Measurements from ENCODE around the gene ZNF816. TPM values are rescaled to one million over a fixed set of nuclear protein-coding genes. Genes with fewer than 3 reads are reported as not detected.

ZNF816 gene
- total RNA-seq, 1 experiment from 2014 or later: 15.3 TPM

DNA sequence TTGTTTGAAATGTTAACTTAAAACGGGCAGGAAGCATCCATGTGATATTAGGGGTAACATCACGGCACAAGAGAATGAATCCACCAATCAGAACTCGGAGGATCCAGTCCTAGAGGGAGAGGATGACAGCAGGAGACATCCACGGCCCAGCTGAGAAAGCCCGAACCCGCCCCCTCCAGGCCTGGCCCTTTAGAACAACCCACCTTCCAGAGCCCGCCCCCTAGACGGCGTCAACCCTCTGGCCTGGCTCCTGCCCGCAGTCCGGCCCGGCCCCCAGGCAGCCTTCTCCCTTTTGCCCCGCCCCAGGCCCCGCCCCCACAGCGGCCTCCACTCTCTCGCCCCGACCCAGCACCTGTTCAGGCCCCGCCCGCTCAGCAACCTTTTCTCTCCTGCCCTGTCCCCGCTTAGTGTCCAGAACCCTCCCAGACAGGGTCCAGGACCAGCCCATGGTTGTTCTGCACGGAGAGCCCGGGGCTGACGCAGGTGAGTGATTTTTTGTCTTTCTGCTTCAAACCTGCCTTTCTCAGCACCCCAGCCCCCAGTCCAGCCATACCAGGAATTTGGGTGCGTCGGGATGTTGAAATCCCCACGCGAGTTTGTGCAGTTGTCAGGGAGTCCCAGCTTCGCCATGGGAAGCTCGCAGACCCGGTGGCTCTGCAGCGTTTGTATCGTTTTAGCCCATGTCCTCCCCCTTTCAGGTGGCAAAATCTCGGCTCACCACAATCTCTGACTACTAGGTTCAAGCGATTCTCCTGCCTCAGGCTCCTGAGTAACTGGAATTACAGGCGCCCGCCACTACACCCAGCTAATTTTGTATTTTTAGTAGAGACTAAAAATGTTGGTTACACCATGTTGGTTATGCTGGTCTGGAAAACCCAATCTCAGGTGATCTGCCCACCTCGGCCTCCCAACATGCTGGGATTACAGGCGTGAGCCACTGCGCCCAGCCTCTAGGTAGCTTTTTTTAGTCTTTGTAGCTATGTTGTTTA is 16.1 kb downstream of the ZNF816 start:
- peaks cover 35% of the 10 kb centered on the region for H3K36me3 Mint-ChIP-seq
- POLR2A ChIA-PET: interaction anchor here (0.7 to 1.1 kb wide), 2 partner anchors 16 to 311 kb away, joined by 3 to 5 read pairs; partner anchors contain the start of gene ZNF816
- H3K27ac Mint-ChIP-seq: peak overlapping the region; percentile 98
- no peaks in the 10 kb centered on the region; the same call in 1 of the 2 replicates for H3K27me3 Mint-ChIP-seq (ENCODE audit: low read depth)
- DNase-seq (ENCODE audit: low spot score) (peak; percentile 99), ATAC-seq (peak; percentile 94)
- peaks cover 36% of the 10 kb centered on the region for H3K4me1 Mint-ChIP-seq
- CTCF ChIA-PET: interaction anchor here (0.5 to 1.4 kb wide), 10 partner anchors 16 to 420 kb away, joined by 3 to 5 read pairs (median 3); partner anchors contain the start of genes ZNF320, ZNF808 and ZNF816
- peaks cover 28% of the 10 kb centered on the region for H3K9me3 Mint-ChIP-seq
- H3K4me3 Mint-ChIP-seq: peak overlapping the region; percentile 83
- TF ChIP-seq, protein P1, sequence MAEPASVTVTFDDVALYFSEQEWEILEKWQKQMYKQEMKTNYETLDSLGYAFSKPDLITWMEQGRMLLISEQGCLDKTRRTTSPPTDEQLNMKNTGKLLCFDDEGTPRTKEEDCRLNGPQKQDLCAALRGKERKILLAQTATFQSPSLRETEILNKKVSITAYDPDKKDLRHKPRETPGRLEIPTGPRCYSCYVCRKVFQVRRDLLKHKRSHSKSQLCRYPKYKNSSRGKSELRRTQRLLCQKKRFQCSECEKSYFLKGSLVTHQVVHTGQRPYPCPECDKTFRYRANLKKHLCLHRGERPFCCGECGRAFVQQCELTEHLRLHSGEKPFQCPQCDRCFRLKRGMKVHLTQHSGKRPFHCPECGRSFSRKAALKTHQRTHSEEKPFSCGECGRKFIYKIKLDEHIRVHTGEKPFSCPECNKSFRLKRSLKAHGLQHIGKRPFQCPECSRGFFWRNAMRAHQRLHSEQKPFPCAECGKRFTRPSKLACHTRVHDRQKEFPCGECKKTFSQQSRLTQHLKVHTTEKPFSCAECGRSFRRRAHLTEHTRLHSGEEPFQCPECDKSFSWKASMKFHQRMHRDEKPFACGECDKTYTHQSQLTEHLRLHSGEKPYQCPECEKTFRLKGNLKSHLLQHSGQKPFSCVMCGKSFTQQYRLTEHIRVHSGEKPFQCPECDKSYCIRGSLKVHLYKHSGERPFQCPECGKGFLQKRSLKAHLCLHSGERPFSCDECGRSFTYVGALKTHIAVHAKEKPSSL (CRISPR knock-in tag; conservative IDR thresholded peaks at IDR 0.05): no peak
- TF ChIP-seq ELF4 (CRISPR knock-in tag; IDR thresholded peaks at IDR 0.05; ENCODE audit: low read depth) (no peak), GRHL2 (CRISPR knock-in tag; IDR thresholded peaks at IDR 0.05; ENCODE audit: insufficient replicate concordance, severe bottlenecking) (no peak), KAT7 (CRISPR knock-in tag; IDR thresholded peaks at IDR 0.05; ENCODE audit: borderline replicate concordance) (no peak), SP1 (CRISPR knock-in tag; conservative IDR thresholded peaks at IDR 0.05) (peak; percentile 43; the same call in 1 of the 2 replicates), GTF2I (CRISPR knock-in tag; conservative IDR thresholded peaks at IDR 0.05) (no peak), NFYB (CRISPR knock-in tag; conservative IDR thresholded peaks at IDR 0.05; ENCODE audit: low read depth) (peak; percentile 78)
- TF ChIP-seq, protein P2, sequence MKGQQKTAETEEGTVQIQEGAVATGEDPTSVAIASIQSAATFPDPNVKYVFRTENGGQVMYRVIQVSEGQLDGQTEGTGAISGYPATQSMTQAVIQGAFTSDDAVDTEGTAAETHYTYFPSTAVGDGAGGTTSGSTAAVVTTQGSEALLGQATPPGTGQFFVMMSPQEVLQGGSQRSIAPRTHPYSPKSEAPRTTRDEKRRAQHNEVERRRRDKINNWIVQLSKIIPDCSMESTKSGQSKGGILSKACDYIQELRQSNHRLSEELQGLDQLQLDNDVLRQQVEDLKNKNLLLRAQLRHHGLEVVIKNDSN (CRISPR knock-in tag; IDR thresholded peaks at IDR 0.05): no peak
- TF ChIP-seq, protein P3, sequence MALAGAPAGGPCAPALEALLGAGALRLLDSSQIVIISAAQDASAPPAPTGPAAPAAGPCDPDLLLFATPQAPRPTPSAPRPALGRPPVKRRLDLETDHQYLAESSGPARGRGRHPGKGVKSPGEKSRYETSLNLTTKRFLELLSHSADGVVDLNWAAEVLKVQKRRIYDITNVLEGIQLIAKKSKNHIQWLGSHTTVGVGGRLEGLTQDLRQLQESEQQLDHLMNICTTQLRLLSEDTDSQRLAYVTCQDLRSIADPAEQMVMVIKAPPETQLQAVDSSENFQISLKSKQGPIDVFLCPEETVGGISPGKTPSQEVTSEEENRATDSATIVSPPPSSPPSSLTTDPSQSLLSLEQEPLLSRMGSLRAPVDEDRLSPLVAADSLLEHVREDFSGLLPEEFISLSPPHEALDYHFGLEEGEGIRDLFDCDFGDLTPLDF (CRISPR knock-in tag; IDR thresholded peaks at IDR 0.05): no peak
- TF ChIP-seq, protein P4, sequence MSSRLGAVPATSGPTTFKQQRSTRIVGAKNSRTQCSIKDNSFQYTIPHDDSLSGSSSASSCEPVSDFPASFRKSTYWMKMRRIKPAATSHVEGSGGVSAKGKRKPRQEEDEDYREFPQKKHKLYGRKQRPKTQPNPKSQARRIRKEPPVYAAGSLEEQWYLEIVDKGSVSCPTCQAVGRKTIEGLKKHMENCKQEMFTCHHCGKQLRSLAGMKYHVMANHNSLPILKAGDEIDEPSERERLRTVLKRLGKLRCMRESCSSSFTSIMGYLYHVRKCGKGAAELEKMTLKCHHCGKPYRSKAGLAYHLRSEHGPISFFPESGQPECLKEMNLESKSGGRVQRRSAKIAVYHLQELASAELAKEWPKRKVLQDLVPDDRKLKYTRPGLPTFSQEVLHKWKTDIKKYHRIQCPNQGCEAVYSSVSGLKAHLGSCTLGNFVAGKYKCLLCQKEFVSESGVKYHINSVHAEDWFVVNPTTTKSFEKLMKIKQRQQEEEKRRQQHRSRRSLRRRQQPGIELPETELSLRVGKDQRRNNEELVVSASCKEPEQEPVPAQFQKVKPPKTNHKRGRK (CRISPR knock-in tag; IDR thresholded peaks at IDR 0.05; ENCODE audit: borderline replicate concordance): no peak

GRCh38 chr19:52945652-52946321 is 16.9 kb downstream of the ZNF816 start:
- Mint-ChIP-seq H3K27me3 (ENCODE audit: low read depth) (no peaks in the 10 kb centered on the region; the same call in 1 of the 2 replicates), H3K27ac (peak overlapping the region; percentile 98), H3K4me3 (peak overlapping the region; percentile 83), H3K36me3 (peaks cover 26% of the 10 kb centered on the region), H3K4me1 (peaks cover 43% of the 10 kb centered on the region), H3K9me3 (peaks cover 20% of the 10 kb centered on the region)
- CTCF ChIA-PET: interaction anchor here (0.5 to 1.4 kb wide), 9 partner anchors 17 to 419 kb away, joined by 3 to 5 read pairs (median 3); partner anchors contain the start of genes ZNF320, ZNF808 and ZNF816
- DNase-seq (ENCODE audit: low spot score) (peak; percentile 63), ATAC-seq (peak; percentile 39)
- TF ChIP-seq JUN (CRISPR knock-in tag; IDR thresholded peaks at IDR 0.05) (no peak), ZNF121 (CRISPR knock-in tag; IDR thresholded peaks at IDR 0.05) (peak; percentile 94; the same call in 1 of the 2 replicates)
- TF ChIP-seq, protein P3 (CRISPR knock-in tag; IDR thresholded peaks at IDR 0.05): no peak
- POLR2A ChIA-PET: interaction anchor here (1.1 kb wide), 1 partner anchor 17 kb away, joined by 5 read pairs; the partner anchor contains the start of gene ZNF816

All from WTC11 (cell line).